Stimulated activated CD4-positive, alpha-beta T cell treated with anti-CD3 and anti-CD28 coated beads, TNF-alpha, amount 100 ng/mL, for 24 hours (primary cell): Measurements from ENCODE around the gene ZP3.
"Not testable (repeated sequence)": the region's sequence is repeated elsewhere in the genome, so short reads cannot be mapped to it uniquely, and the experiment has no call there.

Experiments
- DNase-seq, 3 experiments: peaks; one replicate each; pipeline ENCODE4 v3.0.0-alpha.2; 2020; ENCODE audit warnings: low read depth in 3 of 3

The ZP3 gene

DNA sequence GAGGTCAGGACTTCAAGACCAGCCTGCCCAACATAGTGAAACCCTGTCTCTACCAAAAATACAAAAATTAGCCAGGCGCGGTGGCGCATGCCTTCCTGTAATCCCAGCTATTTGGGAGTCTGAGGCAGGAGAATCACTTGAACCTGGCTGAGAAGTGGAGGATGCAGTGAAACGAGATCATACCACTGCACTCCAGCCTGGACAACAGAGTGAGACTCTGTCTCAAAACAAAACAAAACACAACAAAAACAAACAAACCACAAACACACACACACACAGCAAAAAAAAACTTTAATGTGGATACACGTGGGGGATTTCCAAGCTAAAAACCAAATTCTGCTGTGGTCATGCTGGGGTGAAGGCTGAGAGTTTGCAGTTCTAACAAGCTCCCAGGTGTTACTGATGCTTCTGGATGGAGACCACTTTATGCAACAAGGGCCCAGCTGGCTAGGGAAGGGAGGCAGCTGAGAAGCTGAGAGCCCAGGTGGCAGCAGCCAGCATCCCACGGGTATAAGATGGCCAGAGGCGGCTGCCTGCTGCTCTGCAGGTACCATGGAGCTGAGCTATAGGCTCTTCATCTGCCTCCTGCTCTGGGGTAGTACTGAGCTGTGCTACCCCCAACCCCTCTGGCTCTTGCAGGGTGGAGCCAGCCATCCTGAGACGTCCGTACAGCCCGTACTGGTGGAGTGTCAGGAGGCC lies at the start of gene ZP3:
TSS of gene ZP3 (plus strand) at position 538 of the 699 bp plus-strand sequence. CDS start at position 553, 15 bp downstream.
- DNase-seq = no peak

DNA sequence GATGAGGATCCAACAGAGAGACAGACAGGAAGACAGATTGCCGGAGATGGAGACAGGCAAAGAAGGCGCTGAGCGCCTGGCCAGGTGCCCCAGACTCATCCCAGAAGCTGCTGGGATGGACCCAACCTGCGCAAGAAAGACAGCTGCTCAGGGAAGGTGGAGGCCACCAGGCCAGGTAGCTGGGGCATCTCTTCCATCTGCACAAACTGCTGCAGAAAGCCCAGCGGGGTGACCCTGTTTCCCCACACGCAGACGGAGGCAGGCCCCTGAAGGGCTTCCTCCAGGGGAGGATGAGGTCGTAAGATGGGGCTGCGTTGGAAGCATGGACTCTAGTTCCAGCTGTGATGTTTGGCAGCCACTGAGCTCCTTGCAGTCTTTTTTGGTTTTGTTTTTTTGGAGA lies 49.5 kb upstream of the ZP3 start:
- no peak for DNase-seq

DNA sequence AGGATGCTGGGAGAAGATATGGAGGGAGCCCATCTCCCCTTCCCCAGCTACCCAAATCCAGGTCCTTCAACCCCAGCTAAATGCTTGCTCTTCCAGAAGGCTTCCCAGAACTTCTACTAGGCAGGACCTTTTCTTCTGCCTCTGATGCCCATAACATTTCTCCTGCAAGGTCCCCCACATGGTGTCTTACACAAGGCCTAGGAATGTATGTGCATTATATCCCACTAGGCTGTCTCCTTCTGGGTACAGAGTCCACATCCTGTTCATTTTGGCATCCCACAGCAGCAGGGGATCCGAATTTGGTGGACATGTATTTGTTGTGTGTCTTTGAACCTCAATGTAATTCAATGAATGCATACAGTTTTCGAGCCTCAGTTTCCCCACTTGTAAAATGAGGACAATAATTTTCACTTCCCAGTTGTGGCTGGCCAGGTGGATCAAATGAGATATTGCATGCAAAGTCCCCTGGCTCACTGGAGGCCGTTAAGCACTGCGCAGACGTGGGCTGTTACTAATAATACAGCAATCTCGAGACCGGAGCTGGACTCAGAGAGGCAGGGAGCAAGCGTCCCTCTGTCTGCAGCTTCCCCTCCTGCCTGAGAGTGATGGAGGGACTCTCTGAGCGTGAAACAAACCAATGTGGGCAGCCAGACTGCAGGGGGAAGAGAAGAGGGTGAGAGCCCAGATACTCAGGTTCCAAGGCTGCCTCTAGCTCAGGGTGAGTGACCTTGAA lies 47.4 kb upstream of the ZP3 start:
- no peak for DNase-seq

DNA sequence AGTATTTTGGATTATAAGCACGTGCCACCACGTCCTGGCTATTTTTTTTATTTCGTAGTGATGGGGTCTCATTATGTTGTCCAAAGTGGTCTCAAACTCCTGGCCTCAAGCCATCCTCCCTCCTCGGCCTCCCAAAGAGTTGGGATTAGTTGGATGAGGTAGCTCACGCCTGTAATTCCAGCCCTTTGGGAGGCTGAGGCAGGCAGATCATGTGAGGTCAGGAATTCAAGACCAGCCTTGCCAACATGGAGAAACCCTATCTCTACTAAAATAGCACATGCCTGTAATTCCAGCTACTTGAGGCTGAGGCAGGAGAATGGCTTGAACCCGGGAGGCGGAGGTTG lies 44.2 kb upstream of the ZP3 start:
- DNase-seq = no peak

DNA sequence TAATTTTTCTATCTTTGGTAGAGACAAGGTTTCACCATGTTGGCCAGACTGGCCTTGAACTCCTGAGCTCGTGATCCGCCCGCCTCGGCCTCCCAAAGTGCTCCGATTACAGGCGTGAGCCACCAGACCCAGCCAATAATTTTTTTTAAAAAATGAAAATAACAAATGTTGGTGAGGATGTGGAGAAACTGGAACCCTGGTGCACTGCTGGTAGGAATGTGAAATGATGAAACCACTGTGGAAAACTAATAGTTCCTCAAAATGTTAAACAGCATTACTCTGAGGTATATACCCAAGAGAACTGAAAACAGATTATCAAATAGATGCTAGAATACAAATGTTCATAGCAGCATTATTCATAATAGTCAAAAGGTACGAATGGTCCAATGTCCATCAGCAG lies 42.9 kb upstream of the ZP3 start:
- no peak for DNase-seq

DNA sequence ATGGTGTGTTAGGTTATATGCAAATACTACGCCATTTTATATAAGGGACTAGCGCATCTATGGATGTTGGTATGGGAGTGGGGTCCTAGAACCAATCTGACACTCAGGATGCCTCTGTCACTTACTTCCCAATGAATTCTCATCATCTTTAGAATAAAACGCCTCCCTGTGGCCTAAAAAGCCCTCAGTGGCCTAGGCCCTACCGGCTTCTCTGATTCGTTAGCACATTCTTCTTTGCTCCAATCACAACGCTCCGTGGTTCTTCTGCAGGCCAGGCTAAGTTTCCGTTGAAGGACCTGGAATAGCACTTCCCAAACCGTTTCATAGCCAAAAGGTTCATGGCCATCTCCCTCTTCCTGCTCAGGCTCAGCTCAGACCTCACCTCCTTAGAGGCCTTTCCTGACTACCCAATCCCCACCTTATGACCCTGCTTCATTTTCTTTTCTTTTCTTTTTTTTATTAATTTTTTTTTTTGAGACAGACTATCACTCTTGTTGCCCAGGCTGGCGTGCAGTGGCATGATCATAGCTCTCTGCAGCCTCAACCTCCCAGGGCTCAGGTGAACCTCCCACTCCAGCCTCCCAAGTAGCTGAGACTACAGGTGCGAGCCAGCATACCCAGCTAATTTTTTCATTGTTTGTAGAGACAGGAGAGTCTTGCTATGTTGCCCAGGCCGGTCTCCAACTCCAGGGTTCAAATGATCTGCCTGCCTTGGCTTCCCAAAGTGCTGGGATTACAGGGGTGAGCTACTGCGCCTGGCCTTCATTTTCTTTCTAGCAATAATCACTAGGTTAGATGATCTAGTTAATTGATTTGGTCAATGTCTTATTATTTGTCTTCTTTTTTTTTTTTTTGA lies 41.4 kb upstream of the ZP3 start:
- no peak for DNase-seq

DNA sequence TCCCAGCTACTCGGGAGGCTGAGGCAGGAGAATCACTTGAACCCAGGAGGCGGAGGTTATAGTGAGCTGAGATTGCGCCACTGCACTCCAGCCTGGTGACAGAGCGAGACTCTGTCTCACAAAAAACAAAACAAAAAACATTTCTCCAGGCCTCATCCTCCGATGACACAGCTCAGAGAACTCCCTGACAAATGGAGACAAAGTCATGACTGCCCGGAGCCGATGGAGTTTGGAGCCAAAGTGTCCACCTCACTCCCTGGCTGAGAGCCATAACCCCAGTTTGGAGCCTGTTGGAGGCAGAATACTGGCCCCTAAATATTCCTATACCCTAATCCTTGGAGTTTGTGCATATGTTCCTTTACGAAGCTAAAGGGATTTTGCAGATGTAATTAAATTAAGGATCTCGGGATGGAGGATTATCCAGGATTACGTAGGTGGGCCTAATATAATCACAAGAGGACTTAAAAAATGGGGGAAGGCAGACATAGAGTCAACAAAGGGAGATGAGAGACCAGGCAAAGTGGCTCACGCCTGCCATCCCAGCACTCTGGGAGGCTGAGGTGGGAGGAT lies 38.0 kb upstream of the ZP3 start:
- no peak for DNase-seq

DNA sequence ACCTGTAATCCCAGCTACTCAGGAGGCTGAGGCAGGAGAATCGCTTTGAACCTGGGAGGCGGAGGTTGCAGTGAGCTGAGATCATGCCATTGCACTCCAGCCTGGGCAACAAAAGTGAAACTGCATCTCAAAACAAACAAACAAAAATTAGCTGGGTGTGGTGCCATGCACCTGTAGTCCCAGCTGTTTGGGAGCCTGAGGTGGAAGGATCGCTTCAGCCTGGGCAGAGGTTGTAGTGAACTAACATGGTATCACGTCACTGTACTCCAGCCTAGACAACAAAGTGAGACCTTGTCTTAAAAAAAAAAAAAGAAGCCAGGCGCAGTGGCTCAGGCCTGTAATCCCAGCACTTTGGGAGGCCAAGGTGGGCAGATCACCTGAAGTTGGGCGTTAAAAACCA lies 37.0 kb upstream of the ZP3 start:
- not testable (repeated sequence) for DNase-seq

DNA sequence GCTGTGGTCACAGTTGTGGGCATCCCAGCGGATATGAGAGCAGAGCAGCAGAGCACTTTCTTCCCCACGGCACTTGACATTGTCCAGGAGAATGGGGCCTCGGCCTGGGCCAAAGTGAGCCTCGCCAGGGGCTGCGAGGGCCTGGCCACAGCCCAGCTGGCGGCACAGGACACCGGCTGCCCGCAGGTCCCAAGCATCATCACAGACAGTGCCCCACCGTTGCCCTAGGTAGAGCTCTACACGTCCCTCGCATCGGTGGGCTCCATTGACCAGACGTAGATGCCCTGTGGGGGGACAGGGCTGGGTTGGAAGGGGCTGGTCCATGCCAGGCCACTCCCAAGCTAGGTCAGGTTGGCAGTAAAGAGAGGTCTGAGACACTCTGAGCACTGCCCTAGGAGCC lies 34.7 kb upstream of the ZP3 start:
- DNase-seq = no peak

DNA sequence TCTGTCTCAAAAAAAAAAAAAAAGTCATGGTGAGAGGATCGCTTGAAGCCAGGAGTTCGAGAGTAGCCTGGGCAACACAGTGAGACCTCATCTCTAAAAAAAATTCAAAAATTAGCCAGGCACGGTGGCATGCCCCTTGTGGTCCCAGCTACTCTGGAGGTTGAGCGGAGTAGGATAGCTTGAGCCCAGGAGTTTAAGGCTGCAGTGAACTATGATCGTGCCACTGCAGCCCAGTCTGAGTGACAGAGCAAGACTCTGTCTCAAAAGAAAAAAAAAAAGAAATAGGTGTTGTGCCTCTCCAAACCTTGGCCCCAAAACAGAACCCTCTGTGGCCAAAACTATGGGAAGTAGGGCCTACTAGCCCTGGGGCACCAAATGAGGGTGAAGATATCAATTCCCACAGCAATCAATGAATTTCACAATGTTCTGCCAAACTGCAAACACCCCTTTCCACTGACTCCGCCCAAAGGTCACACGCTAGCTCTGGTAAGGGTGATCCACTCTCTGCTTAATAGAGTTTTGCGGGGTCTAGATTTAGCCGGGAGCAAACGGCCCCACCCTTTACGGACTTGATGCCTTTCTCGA lies 32.1 kb upstream of the ZP3 start:
- DNase-seq = no peak

DNA sequence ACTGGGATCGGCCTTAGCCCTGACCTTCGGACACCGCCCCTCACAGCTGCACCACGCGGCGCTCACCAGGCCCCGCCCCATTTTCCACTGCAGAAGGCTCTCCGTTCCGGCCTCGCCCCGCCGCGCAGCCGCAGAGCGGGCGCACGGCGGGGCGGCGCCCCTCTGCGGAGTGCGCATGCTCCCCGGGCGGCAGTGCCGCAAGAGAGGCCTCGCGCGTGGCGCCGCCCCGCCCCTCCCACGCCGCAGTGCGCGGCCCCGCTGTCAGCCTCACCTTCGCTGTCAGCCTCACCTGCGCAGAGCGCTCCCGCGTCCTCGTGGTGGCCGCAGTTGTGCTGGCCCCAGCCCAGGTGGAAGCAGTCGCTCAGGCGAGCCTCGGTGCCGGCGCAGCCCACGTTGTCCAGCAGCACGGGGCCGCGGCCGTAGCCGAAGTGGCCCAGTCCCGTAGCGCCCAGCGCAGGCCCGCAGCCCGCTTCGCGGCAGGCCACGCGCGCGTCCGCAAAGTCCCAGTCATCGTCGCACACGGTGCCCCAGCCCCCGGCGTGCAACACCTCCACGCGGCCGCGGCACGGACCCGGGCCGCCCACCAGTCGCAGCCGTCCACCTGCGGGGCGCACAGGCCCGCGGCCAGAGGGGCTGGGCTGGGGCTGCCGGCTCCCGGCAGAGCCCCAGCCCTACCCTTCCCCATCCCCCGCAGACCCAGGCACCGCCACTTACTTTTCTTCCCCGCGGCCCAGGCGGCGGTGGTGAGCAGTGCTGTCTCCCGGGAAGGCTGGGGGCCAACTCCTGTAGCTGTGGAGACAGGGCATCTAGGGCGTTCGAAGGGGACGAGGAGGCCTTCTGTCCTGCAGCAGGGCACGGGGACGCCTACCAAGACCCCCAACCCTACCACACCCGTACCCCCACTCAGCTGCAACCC lies 31.4 kb upstream of the ZP3 start:
- DNase-seq = peak; percentile 80 to 89 (median 87)

DNA sequence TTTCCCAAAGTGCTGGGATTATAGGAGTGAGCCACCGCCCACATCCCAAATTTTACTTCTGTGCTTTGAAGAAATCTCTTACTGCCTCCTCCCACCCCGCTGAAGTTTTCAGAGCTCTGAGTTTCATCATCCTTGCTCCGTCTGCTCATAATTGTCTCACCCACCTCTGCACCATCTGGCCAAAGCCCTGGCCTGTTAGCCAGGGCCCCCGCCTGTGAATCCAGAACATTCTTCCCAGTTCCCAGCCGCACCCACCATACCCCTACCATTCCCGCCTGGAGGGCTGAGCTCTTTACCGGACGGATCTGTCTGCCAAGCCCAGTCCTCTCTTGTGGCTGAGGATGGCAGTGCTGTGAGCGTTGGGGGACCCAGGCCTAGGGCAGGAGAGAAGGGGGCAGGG lies 29.8 kb upstream of the ZP3 start:
- no peak for DNase-seq

DNA sequence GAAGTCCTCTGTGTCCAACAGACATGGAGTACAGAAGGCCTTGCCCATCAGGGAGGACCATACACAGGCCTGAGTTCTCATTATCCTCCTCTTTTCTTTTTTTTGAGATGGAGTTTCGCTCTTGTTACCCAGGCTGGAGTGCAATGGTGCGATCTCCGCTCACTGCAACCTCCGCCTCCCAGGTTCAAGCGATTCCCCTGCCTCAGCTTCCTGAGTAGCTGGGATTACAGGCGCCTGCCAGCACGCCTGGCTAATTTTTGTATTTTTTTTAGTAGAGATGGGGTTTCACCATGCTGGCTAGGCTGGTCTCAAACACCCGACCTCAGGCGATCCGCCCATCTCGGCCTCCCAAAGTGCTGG lies 29.2 kb upstream of the ZP3 start:
- DNase-seq = not testable (repeated sequence)

DNA sequence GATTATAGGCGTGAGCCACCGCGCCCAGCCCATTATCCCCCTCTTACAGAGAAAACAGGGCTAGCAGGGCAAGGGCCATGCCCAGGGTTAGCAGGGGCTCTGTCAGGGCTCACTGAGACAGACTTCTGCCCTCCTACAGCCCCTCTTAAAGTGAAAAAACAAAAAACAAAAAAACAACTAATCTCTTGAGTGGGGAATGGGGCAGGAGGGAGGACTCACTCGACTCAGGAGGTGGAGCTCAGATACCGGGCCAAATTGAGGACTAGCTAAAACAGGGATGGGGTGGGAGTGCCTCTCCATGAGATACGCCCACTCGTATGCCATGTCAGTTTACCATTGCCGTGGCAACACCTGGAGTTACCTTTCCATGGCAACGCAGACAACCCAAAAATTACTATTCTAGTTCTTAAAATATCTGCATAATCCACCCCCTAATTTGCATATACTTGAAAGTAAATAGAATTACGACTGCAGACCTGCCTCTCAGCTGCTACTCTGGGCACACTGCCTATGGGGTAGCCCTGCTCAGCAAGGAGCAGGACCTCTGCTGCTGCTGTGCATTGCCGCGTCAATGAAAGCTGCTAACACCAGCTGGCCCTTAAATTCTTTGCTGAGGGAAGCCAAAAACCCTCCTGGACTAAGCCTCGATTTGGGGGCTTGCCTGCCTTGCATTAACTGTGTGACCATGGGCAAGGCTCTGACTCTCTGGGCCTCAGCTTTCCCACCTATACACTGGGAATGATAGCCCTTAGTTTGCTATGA lies 28.6 kb upstream of the ZP3 start:
- no peak for DNase-seq

DNA sequence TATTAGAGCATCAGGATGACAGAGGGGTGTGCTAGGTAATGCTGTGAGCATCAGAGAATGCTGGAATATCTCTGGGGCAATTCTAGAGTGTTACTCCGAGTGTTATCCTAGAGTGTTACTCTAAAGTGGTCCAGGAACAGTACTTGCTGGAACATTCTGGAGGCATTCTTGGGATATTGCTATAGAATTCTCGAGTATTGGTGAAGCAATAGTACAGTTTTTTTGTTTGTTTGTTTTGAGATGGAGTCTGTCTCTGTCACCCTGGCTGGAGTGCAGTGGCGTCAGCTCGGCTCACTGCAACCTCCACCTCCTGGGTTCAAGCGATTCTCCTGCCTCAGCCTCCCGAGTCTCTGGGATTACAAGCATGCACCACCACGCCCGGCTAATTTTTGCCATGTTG lies 27.9 kb upstream of the ZP3 start:
- no peak for DNase-seq

DNA sequence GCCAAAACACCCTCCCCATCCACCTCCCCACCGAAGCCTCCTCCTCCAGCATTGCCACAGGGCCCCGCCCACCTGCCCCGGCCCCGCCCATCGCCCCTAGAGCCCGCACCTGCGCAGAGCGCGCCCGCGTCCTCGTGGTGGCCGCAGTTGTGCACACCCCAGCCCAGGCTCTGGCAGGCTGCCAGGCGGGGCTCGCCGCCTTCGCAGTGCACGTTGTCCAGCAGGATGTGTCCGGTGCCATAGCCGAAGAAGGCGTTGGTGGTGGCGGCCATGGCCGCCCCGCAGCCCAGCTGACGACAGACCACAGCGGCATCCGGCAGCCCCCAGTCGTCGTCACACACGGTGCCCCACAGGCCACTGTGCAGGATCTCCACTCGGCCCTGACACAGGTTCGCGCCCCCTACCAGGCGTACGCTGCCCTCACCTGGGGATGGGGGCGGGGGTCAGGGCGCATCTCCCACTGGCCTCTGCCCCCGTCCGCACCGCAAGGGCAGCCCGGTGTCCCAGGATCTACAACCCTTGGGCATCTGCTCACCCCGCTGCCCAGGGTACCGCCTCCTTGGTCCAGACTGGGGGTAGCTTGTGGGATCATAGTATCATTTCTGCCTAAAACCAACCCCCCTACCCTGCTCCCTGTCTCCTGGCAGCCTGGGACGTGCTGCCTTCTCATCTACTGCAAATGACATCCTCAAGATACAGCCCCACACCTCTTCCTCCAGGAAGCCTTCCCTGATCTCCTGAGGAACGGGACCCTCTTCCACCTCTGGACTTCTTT lies 27.2 kb upstream of the ZP3 start:
- DNase-seq = peak; percentile 70 to 86 (median 72)

DNA sequence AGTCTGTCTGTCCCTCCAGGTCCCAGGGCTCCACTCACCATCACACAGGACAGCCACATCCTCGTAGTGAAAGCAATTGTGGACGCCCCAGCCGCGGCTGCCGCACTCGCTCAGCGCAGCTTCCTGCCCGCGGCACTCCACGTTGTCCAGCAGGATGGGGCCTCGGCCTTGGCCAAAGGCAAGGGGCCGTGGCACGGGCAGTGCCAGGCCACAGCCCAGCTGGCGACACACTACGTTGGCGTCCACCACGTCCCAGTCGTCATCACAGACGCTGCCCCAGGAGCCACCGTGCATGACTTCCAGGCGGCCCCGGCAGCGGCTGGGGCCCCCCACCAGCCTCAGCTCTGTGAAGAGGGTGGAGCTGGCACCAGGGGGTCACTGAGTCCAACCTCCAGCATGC lies 24.5 kb upstream of the ZP3 start:
- no peak for DNase-seq

DNA sequence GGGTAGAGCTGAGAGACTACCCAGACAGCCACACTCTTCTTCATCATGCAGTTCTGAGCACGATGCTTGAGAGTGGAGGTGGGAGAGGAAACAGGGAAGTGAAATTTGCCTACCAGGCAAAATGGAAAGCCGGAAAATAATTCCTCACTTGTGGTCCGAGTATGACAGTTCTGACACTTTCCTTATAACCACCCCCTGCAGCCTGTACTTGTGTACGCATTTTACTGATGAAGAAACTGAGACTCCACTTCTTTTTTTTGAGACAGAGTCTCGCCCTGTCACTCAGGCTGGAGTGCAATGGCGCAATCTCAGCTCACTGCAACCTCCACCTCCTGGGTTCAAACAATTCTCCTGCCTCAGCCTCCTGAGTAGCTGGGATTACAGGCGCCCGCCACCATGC lies 21.7 kb upstream of the ZP3 start:
- not testable (repeated sequence) for DNase-seq

DNA sequence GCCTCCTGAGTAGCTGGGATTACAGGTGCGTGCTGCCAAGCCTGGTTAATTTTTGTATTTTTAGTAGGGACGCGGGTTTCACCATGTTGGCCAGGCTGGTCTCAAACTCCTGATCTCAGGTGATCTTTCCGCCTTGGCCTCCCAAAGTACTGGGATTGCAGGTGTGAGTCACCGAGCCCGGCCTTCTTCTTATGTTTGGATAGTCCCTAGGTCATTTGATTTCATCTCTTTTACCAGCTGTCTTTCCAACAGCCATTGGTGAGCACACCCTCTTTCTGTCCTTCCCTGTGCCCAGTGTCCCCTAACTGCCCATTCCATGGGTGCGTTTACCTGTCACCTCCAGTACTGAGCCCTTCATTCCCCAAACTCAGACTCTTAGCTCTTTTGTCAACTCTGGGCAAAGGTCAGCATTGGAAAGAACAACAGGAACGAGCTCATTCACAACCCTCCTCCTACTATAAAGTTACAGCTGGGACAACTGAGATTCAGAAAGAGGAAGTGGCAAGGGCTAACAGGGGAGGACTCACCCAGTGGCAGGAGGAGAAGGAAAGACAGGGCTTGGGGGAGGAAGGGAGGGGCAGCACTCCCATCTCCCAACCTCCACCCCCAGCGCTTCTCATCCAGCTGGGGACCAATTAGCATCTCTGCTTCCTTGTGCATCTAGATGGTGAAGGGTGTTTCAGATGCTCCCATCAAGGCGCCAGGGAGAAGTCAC lies 20.8 kb upstream of the ZP3 start:
- no peak for DNase-seq
